K562 (cell line): Measurements from ENCODE around the gene CDC37. TPM values are rescaled to one million over a fixed set of nuclear protein-coding genes. Genes with fewer than 3 reads are reported as not detected.

ENCODE experiments used
- ATF3 ChIP-seq, 2 experiments: fragments of 450-650 bp in 1 of 2; sonication (generic) in 1 of 2; formaldehyde crosslinking in 1 of 2; IDR thresholded peaks in 1 of 2; conservative IDR thresholded peaks in 1 of 2; 2 replicates each; pipeline versions ENCODE4 v1.6.1 to v1.8.1; 2016 to 2023; ENCODE audit warnings: mild to moderate bottlenecking in 2 of 2, moderate library complexity in 2 of 2, inconsistent platforms in 1 of 2, missing genetic modification reagents in 1 of 2
- CBX5 ChIP-seq: IDR thresholded peaks from 2 replicates; pipeline ENCODE4 v1.6.1; 2014; ENCODE audit warnings: low read depth, borderline replicate concordance
- CREB5 ChIP-seq: fragments of 250-450 bp; sonication (Bioruptor Pico); IDR thresholded peaks from 2 replicates; pipeline ENCODE4 v1.5.0; 2020; ENCODE audit warnings: mild to moderate bottlenecking
- DACH1 ChIP-seq: fragments of 450-650 bp; IDR thresholded peaks from 2 replicates; pipeline ENCODE4 v1.6.1; 2018; ENCODE audit not compliant: partially characterized antibody
- FOXM1 ChIP-seq, 2 experiments: fragments of 450-650 bp in 1 of 2; sonication (generic) in 1 of 2; formaldehyde crosslinking in 1 of 2; IDR thresholded peaks; 2 replicates each; pipeline versions ENCODE4 v1.6.1 to v1.9.0; 2017 to 2022; ENCODE audit warnings: low read depth in 2 of 2, mild to moderate bottlenecking in 2 of 2, missing genetic modification reagents in 1 of 2, moderate library complexity in 1 of 2
- ILF3 ChIP-seq: fragments of 450-650 bp; IDR thresholded peaks from 2 replicates; pipeline ENCODE4 v1.6.1; 2018; ENCODE audit warnings: antibody characterized with exemption, mild to moderate bottlenecking, moderate library complexity, borderline replicate concordance
- L3MBTL2 ChIP-seq: fragments of 450-650 bp; IDR thresholded peaks from 2 replicates; pipeline ENCODE4 v1.6.1; 2016; ENCODE audit warnings: mild to moderate bottlenecking, moderate library complexity
- PHTF2 ChIP-seq: fragments of 250-450 bp; sonication (Bioruptor Pico); IDR thresholded peaks from 2 replicates; pipeline ENCODE4 v1.5.0; 2021; ENCODE audit warnings: mild to moderate bottlenecking
- RBBP5 ChIP-seq: fragments of 200-600 bp; sonication (generic); IDR thresholded peaks from 2 replicates; pipeline ENCODE4 v1.6.1; 2012; ENCODE audit warnings: borderline replicate concordance, mild to moderate bottlenecking, low read length, control low read depth, inconsistent platforms; ENCODE audit not compliant: insufficient read depth, poor library complexity, severe bottlenecking
- ZNF282 ChIP-seq: sonication (generic); formaldehyde crosslinking; IDR thresholded peaks from 2 replicates; pipeline ENCODE4 v1.8.1; 2023; ENCODE audit warnings: missing genetic modification reagents
- ZNF592 ChIP-seq: fragments of 450-650 bp; IDR thresholded peaks from 2 replicates; pipeline ENCODE4 v1.6.1; 2017; ENCODE audit warnings: antibody characterized with exemption, mild to moderate bottlenecking
- polyA plus RNA-seq, 8 experiments: library from polyadenylated mRNA; depleted of rRNA in 4 of 8; stranded (reverse) in 5 of 8; unstranded in 3 of 8; fragments of >200 nt; fragmentation: Nextera tagmentation in 2 of 8; fragmentation: Illumina TruSeq in 1 of 8; extraction: Ambion mirVana in 2 of 8; extraction: Trizol in 1 of 8; gene quantifications; 2 replicates each; pipeline versions ENCODE4 v1.2.1 to v1.2.3, GENCODE V29; 2011 to 2014; ENCODE audit warnings: inconsistent platforms in 1 of 8, missing spikeins in 1 of 8
- total RNA-seq, 7 experiments: library from RNA; depleted of rRNA in 6 of 7; stranded (reverse); fragments of >200 nt in 6 of 7; fragmentation: Illumina TruSeq in 2 of 7; extraction: Trizol in 2 of 7; gene quantifications; 2 replicates each; pipeline versions ENCODE4 v1.2.1 to v1.2.3, GENCODE V29; 2011 to 2021; ENCODE audit warnings: low replicate concordance in 1 of 7
- TF ChIP-seq, protein P1 (sequence below): fragments of 450-650 bp; IDR thresholded peaks from 2 replicates; pipeline ENCODE4 v1.6.1; 2016; ENCODE audit warnings: missing biosample characterization, missing genetic modification characterization
- TF ChIP-seq, protein P2 (sequence below), 3 experiments: fragments of 200-800 bp in 1 of 3; fragments of 250-450 bp in 1 of 3; fragments of 450-650 bp in 1 of 3; sonication (Bioruptor Pico) in 1 of 3; sonication (Bioruptor generic) in 1 of 3; formaldehyde crosslinking in 1 of 3; IDR thresholded peaks; 2 replicates each; pipeline versions ENCODE4 v1.6.1 to v1.8.0; 2016 to 2022; ENCODE audit warnings: mild to moderate bottlenecking in 2 of 3, missing genetic modification characterization in 2 of 3, missing compliant biosample characterization in 1 of 3, moderate library complexity in 1 of 3

The CDC37 gene
- total and polyA plus RNA-seq, 9 of the 15 experiments (the other 6 are each of a cell fraction or from before 2014, with no cell fraction given): 6.6 to 538 (median 227) TPM

DNA sequence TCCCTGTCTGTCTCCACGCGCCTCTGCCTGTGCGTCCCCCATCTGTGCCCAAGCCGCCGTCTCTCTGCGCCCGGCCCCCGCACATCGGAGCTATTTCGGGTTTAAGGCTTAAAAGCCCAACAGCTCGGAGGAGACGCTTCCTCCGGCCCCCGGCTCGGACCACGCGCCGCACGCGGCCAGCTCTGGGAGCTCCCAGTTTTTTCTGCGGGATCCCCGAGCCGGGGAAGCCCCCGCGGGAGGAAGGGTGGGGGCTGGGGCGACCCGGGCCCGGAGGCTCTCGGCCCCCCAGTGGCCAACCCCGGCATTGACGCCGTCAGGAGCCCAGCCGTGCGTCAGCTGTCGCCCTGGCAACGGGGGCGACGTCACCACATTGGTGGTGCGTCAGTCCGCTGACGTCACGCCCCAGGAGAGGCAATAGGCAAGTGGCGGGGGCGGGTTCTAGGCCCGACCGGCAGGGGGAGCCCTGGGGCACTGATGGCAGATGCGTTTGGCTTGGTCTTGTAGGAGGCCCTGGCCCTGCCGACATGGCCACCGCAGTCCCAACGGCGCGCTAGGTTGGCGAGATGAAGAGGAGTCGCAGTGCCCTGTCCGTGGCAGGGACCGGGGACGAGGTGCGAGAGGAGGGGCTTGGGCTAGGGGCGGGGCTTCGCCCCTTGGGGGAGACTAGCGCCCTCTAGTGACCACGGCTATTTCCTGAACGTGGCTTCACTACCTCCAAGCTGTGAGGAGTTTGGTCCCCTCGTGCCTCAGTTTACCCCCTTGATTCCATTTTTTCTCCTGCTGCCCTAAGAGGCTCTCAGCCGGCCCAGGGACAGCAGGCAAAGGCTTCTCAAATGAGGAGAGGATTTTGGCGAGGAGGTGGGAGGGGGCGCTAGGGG is 13.3 kb upstream of the CDC37 start (continued):
- TF ChIP-seq ZNF282 (CRISPR knock-in tag): no peak
- peak; percentile 75 for TF ChIP-seq L3MBTL2
- no peak for TF ChIP-seq CBX5
- peak; percentile 98 for TF ChIP-seq ATF3 (IDR thresholded peaks at IDR 0.05)
- no peak; the same call in none of the 2 replicates for TF ChIP-seq ATF3 (CRISPR knock-in tag; conservative IDR thresholded peaks at IDR 0.05)
- TF ChIP-seq, protein P1, sequence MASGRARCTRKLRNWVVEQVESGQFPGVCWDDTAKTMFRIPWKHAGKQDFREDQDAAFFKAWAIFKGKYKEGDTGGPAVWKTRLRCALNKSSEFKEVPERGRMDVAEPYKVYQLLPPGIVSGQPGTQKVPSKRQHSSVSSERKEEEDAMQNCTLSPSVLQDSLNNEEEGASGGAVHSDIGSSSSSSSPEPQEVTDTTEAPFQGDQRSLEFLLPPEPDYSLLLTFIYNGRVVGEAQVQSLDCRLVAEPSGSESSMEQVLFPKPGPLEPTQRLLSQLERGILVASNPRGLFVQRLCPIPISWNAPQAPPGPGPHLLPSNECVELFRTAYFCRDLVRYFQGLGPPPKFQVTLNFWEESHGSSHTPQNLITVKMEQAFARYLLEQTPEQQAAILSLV: peak; percentile 51; the same call in 1 of the 2 replicates
- no peak for TF ChIP-seq RBBP5
- no peak for TF ChIP-seq DACH1
- TF ChIP-seq, protein P2, sequence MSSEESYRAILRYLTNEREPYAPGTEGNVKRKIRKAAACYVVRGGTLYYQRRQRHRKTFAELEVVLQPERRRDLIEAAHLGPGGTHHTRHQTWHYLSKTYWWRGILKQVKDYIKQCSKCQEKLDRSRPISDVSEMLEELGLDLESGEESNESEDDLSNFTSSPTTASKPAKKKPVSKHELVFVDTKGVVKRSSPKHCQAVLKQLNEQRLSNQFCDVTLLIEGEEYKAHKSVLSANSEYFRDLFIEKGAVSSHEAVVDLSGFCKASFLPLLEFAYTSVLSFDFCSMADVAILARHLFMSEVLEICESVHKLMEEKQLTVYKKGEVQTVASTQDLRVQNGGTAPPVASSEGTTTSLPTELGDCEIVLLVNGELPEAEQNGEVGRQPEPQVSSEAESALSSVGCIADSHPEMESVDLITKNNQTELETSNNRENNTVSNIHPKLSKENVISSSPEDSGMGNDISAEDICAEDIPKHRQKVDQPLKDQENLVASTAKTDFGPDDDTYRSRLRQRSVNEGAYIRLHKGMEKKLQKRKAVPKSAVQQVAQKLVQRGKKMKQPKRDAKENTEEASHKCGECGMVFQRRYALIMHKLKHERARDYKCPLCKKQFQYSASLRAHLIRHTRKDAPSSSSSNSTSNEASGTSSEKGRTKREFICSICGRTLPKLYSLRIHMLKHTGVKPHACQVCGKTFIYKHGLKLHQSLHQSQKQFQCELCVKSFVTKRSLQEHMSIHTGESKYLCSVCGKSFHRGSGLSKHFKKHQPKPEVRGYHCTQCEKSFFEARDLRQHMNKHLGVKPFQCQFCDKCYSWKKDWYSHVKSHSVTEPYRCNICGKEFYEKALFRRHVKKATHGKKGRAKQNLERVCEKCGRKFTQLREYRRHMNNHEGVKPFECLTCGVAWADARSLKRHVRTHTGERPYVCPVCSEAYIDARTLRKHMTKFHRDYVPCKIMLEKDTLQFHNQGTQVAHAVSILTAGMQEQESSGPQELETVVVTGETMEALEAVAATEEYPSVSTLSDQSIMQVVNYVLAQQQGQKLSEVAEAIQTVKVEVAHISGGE (CRISPR knock-in tag; IDR thresholded peaks at IDR 0.05): peak in 1 of 3 experiments; percentile 67; a peak in 1 of 6 replicates
- no peak for TF ChIP-seq ILF3
- no peak for TF ChIP-seq FOXM1 (IDR thresholded peaks at IDR 0.05; ENCODE audit: low read depth)
- TF ChIP-seq FOXM1 (CRISPR knock-in tag; IDR thresholded peaks at IDR 0.05; ENCODE audit: low read depth): peak; percentile 64; the same call in 1 of the 2 replicates
- no peak for TF ChIP-seq PHTF2
- TF ChIP-seq ZNF592: peak; percentile 80
- TF ChIP-seq CREB5 (CRISPR knock-in tag): no peak
